Choroid plexus epithelial cell (primary cell): ENCODE results near the gene SPDYE6.
"Not testable (repeated sequence)": the region's sequence is repeated elsewhere in the genome, so short reads cannot be mapped to it uniquely, and the experiment has no call there.

ENCODE experiments used
- DNase-seq: peaks from one replicate; pipeline ENCODE4 v3.0.0-alpha.2; 2010; ENCODE audit warnings: low read depth
- H3K4me3 ChIP-seq: 2 replicates; pipeline ENCODE4 v1.5.1; 2011; ENCODE audit warnings: low read depth, mild to moderate bottlenecking, control low read depth, low read length, moderate library complexity
- CTCF ChIP-seq: conservative IDR thresholded peaks from 2 replicates; pipeline ENCODE4 v1.5.1; 2011; ENCODE audit warnings: low read depth, mild to moderate bottlenecking, control low read depth, inconsistent platforms, low read length, moderate library complexity

The SPDYE6 gene

GRCh38 chr7:102376964-102377466, 20.8 kb upstream of the SPDYE6 start:
- no peak for TF ChIP-seq CTCF
- H3K4me3 ChIP-seq, result no peak overlapping the region
- no peak for DNase-seq

- H3K4me3 ChIP-seq, DNase-seq: not testable (repeated sequence)
Observed at GRCh38 chr7:102372796-102373195, 16.6 kb upstream of the SPDYE6 start.

GRCh38 chr7:102370038-102370437, 13.8 kb upstream of the SPDYE6 start:
- DNase-seq, H3K4me3 ChIP-seq: not testable (repeated sequence)

GRCh38 chr7:102365390-102365789, 9.1 kb upstream of the SPDYE6 start:
- not testable (repeated sequence) for DNase-seq, H3K4me3 ChIP-seq

- DNase-seq, result not testable (repeated sequence)
- peak overlapping the region; percentile 74 for H3K4me3 ChIP-seq
Observed at GRCh38 chr7:102364394-102364886, 8.2 kb upstream of the SPDYE6 start.

GRCh38 chr7:102363549-102364393, 7.5 kb upstream of the SPDYE6 start:
- peak; percentile 19 for TF ChIP-seq CTCF
- DNase-seq, result peak; percentile 99
- H3K4me3 ChIP-seq, result peak overlapping the region; percentile 74

- DNase-seq, H3K4me3 ChIP-seq: not testable (repeated sequence)
Observed at GRCh38 chr7:102346983-102347382, 9.3 kb downstream of the SPDYE6 start.

GRCh38 chr7:102340599-102341368, 15.5 kb downstream of the SPDYE6 start:
- H3K4me3 ChIP-seq, DNase-seq: not testable (repeated sequence)

- not testable (repeated sequence) for DNase-seq, H3K4me3 ChIP-seq
Observed at GRCh38 chr7:102337420-102337819, 18.8 kb downstream of the SPDYE6 start.

GRCh38 chr7:102337002-102337401, 19.2 kb downstream of the SPDYE6 start:
- H3K4me3 ChIP-seq, DNase-seq: not testable (repeated sequence)

GRCh38 chr7:102335574-102335973, 20.7 kb downstream of the SPDYE6 start:
- not testable (repeated sequence) for DNase-seq, H3K4me3 ChIP-seq

- not testable (repeated sequence) for H3K4me3 ChIP-seq, DNase-seq
Observed at GRCh38 chr7:102330666-102331460, 25.4 kb downstream of the SPDYE6 start.

GRCh38 chr7:102329366-102329765, 26.9 kb downstream of the SPDYE6 start:
- H3K4me3 ChIP-seq, DNase-seq: not testable (repeated sequence)

GRCh38 chr7:102328863-102329262, 27.4 kb downstream of the SPDYE6 start:
- not testable (repeated sequence) for H3K4me3 ChIP-seq, DNase-seq

- not testable (repeated sequence) for H3K4me3 ChIP-seq, DNase-seq
Observed at GRCh38 chr7:102327183-102327582, 29.1 kb downstream of the SPDYE6 start.
